HG03565 (cell line): ENCODE results near the gene YPEL3.

Experiments
- ATAC-seq: cut with Tn5 transposase; IDR thresholded peaks from one replicate; pipeline ENCODE4 v1.9.1; 2021; ENCODE audit warnings: mild to moderate bottlenecking, moderate library complexity; ENCODE audit not compliant: unreplicated experiment

The YPEL3 gene

DNA sequence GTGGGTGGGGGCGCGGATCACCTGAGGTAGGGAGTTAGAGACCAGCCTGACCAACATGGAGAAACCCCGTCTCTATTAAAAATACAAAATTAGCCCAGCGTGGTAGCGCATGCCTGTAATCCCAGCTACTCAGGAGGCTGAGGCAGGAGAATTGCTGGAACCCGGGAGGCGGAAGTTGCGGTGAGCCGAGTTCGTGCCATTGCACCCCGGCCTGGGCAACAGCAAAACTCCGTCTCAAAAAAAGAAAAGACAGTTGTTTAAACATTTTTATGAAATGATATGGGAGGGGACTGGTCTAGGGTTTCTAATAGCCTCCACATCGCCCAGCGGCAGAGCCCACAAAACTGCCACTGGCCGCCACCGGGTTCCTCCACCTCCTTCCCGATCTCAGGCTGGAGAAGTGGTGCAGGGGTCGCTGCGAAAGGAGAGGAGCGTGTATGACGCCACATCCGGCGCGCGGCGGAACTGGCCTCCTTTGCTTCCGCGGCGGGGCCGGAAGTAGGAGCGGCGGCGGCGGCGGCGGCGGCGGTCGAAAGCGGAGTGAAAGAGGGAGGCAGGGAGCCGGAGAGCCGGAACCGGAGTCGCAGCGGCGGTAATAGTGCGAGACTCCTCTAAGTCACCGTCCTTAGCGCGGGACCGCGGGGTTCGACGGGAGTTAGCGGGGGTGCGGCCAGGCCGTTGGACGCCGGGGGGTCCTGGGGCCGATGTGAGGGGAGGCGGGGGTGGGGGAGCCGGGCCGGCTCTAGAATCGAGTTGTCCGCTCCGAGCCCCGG is 20.3 kb downstream of the YPEL3 start, which contains the start of gene PPP4C:
PPP4C (plus strand) TSS at position 492 of the 773 bp plus-strand sequence. CDS start 384 bp downstream, outside the sequence.
- ATAC-seq: peak; percentile 57

DNA sequence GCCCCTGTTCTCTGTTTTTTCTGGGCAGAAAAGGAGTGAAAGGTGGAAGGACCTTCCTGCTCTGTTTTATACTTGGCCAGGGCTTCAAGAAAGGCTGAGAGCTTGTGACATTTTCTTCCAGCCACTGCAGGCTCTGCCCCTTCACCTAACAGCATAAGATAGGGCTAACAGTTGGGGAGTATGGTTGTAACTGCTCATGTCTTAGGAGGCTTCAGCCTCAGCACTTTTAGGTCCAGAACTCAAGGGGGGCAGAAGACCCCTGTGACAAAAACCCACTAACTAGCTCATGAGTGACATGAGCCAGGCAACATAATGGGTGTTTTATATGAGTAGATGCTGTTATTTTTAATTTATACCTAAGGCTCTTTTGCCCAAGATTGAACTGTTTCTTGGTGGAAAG is 25.5 kb downstream of the YPEL3 start:
- no peak for ATAC-seq

DNA sequence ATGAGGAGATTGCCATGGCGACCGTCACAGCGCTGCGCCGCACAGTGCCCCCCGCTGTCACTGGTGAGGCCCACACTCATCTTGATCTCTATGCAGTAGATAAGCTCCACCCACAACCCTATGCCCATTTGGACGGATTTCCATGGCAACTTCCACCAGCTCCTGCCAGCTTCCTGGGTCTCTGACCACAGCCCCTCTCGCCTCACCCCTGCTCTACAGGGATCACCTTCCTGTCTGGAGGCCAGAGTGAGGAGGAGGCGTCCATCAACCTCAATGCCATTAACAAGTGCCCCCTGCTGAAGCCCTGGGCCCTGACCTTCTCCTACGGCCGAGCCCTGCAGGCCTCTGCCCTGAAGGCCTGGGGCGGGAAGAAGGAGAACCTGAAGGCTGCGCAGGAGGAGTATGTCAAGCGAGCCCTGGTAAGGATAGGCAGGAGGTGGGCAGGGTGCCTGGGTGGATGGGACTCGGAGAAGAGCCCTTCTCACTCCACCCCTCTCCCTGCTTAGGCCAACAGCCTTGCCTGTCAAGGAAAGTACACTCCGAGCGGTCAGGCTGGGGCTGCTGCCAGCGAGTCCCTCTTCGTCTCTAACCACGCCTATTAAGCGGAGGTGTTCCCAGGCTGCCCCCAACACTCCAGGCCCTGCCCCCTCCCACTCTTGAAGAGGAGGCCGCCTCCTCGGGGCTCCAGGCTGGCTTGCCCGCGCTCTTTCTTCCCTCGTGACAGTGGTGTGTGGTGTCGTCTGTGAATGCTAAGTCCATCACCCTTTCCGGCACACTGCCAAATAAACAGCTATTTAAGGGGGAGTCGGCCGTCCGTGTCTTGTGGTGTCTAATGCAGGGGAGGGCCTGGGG is 26.2 kb downstream of the YPEL3 start:
- ATAC-seq: no peak

DNA sequence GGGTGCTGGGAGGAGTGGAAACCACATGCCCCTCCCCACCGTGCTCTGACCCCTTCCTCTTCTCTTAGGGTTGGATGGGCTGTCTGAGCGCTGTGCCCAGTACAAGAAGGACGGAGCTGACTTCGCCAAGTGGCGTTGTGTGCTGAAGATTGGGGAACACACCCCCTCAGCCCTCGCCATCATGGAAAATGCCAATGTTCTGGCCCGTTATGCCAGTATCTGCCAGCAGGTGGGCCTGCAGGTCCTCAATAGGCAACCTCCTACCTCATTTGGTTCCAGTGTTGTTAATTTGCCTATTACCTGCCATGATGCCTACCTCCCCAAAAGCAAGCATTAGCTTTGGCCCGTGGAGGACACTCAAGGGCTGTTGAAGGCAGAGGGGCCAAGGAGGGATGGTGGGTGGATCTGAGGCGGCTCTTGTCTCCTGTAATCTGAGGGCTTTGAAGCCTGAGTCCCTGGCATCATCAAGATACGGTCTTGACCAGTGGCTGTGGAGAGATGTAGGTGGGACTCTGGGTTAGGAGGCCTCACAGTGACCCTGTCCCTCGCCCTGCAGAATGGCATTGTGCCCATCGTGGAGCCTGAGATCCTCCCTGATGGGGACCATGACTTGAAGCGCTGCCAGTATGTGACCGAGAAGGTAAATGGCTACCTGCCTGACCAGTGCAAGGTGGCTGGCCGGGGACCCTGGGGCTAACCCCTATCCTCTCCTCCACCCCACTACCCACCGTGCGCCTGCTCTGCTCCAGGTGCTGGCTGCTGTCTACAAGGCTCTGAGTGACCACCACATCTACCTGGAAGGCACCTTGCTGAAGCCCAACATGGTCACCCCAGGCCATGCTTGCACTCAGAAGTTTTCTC is 27.0 kb downstream of the YPEL3 start:
- no peak for ATAC-seq

DNA sequence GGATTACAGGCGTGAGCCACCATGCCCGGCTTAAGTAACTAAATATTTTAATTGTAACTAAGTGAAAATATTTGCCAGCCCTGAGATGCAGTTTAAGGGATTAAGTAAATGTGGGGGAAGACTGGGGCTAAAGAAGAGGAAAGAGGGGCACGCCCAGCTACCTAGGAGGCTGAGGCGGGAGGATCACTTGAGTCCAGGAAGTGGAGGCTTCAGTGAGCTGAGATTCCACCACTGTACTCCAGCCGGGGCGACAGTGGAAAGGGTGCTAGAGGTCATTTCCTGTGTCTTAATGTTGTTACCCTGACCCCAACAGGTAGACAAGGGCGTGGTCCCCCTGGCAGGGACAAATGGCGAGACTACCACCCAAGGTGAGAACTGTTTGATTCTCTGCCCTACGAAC is 27.7 kb downstream of the YPEL3 start:
- ATAC-seq: no peak

DNA sequence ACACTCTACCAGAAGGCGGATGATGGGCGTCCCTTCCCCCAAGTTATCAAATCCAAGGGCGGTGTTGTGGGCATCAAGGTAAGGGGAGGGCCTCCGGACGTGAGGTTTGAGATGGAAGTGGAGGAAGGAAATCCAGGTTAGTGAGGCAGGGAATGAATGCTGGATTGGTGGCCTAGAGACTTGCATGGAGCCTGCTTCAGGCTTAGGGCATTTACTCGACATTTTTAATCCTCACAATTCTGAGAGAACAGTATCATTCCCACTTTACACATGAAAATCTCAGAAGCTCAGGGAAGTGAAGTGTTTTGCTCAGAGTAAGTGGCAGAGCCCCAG is 28.5 kb downstream of the YPEL3 start:
- ATAC-seq: no peak

DNA sequence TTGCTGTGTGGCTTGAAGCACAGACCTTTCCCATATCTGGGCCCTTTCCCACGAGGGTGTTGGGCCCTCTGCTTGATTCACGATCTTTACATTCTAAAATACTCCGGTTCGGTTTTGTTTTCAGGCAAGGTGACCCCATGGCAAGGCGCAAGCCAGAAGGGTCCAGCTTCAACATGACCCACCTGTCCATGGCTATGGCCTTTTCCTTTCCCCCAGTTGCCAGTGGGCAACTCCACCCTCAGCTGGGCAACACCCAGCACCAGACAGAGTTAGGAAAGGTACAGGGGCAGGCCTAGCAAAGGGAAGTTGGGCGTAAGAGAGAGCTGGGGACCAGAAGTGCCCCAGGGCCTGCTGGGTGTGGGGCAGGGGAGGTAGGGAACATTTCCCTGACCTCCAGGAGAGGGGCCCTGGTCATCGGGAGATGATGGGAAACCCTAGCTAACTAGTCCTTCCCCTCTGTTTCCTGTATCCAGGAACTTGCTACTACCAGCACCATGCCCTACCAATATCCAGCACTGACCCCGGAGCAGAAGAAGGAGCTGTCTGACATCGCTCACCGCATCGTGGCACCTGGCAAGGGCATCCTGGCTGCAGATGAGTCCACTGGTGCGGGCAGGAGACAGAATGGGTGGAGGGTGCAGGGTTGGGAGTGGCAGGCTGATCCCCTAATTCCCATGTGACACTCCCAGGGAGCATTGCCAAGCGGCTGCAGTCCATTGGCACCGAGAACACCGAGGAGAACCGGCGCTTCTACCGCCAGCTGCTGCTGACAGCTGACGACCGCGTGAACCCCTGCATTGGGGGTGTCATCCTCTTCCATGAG is 29.0 kb downstream of the YPEL3 start:
- ATAC-seq: no peak

DNA sequence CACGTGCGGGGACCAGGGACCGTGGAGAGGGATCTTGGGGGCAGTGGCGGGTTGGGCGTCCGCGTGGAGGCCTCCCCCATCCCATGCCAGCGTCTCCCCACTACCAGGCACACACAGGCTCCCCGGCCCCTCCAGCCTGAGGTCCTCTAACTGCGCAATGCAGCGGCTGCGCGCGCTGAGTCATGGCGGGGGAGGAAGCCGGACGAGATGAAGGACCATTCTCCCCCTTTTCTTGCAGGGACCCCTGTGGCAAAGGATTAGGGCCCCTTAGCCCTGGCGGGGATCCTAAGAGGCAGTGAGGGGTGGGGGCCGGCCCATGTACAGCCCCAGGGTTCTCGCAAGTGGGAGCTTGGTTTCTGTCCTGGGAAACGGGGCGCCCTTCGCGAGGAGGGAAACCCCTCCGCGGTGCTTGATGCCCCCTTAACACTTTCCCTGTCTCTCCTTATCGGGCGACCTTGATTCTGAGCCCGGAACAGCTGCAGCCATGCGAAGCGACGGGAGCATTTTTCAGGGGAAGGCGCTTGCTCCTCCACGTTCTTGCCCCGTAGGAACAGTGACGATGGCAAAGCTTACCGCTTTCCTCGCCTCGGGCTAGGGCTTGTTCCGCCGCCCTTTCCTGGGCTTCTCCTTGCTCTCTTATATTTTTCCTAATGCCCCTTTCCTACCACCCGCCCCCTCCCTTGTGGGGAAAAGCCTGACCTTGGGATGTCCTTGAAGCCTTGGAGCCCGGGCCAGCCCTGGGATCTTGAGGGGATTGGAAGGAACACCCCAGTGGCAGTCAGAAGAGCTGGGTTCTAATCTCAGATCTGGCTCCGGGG is 29.9 kb downstream of the YPEL3 start:
- ATAC-seq: no peak

DNA sequence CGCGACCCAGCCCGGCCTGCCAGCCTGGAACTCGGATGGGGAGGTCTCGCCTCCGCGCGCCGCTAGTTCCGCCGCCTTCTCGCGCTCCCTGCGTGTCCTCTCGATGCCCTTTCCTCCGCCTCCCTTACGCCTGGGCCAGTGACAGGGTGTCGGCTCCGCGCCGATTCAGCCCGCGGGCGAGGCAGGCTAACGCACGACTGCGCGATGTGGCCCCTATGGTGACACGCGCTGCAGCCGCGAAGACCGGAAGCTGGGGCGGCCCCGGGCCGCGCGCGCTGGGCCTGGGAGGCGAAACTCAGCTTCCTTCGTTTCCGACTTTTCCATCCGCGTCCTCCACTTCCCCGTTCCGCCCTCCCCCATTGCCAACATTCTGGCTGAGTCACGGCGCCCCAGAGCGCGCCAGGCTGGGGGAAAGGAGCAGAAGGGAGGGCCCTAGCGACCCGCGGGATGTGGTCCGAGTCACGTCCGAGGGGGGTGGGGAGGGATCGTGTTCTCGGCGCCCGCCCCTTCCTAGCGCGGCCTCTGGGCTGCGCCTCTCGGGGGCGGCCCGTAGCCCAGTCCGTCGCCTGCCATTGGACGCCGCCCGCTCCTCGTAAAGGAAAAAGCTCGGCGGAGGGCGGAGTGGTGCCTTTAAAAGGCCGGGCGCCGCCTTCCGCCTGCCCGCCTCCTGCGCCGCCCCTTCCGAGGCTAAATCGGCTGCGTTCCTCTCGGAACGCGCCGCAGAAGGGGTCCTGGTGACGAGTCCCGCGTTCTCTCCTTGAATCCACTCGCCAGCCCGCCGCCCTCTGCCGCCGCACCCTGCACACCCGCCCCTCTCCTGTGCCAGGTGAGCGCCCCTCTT is 30.7 kb downstream of the YPEL3 start, which contains the start of gene ALDOA:
ALDOA (plus strand) TSS at position 659 of the 841 bp plus-strand sequence. CDS start 1,138 bp downstream, outside the sequence.
- ATAC-seq: peak; percentile 60

DNA sequence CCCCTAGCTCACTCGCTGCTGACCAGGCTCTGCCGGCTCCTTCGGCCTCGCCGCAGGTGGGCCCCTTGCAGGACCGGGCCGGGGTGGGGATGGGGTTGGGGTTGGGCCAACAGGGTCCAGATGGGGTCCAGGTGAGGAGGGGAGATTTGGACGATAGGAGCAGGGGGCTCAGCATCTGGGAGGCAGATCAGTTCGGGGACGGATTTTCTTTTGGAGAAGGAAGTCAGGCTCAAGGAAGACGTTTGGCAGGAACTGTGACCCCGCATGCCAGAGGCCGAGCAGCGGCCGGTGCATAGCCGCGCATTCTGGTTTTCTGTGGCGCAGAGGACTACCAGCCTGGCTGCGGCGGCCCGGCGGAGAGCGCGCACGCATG is 31.3 kb downstream of the YPEL3 start:
- no peak for ATAC-seq

DNA sequence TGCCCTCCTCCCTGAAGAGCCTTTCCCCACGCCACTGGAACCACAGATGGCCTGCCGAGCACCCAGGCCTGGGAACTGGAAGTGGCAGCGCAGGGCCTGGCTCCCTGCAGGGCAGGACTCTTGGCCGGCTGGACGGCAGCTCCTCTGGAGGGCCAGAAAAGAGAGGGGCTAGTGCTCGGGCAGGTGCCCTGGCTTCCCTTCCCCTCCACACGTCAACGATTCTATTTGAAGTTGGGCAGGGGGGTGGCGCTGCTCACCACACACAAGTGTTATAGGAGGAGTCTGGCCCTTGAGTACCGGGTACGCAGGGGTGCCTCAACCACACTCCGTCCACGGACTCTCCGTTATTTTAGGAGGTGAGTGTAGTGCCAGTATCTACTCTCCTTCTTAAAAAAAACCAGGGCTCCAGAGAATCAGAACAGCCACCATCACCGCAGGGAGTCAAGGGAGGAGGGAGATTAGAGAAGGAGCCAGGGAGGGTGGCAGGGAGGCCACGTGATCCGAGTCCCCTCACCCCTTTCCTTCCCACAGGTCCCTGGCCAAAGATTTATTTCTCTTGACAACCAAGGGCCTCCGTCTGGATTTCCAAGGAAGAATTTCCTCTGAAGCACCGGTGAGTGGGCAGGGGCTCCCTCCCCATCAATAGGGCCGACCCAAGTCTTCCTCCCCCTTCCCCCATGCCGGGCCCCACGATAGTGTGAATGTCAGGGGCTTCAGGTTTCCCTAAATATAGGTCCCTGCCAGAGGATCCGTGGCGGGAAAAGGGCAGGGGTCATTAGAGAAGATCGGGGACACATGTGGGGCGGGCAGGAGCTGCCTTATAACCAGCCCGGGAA is 31.9 kb downstream of the YPEL3 start:
- ATAC-seq: no peak

DNA sequence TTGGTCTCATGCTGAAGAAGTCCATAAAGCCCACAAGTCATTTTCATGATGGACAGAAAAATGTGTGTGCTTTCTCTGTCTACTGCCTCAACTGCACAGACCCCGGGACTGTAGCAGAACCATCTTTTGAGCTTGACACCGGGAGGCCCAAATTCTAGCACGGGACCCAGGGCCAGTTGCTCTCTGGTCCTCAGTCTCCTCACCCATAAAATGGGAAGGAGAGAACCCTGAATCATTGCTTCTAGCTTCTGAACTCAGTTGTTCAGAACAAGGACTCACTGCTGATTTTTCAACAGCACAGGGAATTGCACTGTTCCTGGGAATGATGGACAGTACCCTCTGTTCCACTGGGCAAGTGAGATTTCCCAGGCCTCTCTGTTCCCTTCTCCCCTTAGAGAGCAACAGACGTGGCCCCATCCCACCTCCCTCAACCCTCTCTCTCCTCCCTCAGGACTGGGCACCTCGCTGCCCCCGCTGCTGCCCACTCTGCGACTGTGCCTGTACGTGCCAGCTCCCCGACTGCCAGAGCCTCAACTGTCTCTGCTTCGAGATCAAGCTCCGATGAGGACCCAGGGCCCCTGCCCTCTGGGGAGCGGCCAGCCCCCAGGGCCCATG is 32.6 kb downstream of the YPEL3 start:
- no peak for ATAC-seq

DNA sequence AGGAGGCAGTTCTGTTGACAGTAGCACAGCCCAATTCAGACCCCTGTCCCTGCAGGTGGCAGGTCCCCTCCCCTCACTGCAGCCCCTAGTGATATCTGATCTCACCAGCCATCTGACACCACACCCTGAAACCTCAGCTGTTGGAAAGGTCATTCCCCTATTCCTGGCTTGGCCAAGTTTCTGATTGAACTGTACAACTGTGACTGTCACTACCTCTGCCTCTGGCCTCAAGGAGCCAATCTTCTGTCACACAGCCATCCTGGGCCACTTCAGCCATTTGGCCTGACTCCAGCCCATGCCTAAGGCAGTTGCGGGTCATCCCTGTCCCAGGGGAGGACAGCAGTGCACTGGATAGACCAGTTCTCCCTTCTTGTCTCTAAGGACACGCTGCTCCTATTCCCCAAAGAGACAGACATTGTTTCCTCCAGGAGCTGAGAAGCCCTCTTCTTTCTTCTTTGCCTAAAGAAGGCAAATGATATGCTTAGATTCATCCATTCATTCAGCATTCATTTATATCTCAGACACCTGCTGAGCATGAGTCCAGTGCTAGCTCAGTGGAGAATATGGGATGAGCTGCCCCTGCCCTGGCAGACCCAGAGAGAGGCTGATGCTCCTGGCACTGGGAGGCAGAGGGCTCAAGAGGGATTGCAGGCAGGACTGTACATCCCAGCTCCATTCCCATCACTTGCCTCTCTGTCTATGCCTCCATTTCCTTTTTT is 35.0 kb downstream of the YPEL3 start:
- no peak for ATAC-seq

DNA sequence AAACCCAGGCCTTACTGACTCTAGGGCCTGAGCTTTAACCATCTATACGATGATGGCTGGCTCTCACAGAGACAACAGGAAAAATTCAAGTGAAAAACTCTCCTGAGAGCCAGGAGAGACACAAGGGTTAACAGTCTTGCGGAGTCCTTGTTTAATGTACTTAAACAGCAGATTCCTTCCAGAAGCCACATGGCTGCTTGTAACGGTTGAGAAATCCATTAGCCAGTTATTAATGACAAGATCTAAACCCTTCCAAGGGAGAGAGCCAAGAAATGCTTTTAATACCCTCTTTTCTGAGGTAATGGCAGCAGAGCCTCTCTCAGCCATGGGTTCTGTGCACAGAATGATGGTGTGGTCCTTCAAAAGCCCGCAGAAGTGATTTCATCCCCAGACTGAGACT is 35.7 kb downstream of the YPEL3 start:
- ATAC-seq: no peak

DNA sequence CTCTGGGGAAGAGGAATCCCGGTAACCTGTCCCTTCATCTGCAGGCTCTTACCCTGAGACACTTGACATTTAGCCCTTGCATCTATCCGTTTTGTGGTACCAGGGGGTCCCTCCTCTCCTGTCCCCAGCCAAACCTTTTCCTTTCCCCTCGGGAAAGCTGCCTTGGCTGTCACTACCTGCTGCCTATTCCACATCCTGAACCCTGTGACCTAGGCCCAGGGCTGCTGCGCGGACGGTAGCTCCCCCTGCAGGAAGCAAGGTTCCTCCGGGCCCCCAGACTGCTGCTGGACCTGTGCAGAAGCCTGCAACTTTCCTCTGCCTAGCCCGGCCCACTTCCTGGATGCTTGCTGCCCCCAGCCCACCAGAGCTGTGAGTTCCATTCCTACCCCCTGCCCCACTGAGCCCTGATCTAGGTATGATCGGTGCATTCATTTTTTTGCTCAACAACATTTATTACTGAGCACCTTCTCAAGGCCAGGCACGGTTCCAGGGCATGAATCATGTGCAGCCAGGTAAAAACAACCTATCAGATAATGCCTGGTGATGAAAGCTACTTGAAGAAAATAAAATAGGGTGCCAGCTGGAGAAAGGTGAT is 41.0 kb downstream of the YPEL3 start:
- ATAC-seq: no peak

DNA sequence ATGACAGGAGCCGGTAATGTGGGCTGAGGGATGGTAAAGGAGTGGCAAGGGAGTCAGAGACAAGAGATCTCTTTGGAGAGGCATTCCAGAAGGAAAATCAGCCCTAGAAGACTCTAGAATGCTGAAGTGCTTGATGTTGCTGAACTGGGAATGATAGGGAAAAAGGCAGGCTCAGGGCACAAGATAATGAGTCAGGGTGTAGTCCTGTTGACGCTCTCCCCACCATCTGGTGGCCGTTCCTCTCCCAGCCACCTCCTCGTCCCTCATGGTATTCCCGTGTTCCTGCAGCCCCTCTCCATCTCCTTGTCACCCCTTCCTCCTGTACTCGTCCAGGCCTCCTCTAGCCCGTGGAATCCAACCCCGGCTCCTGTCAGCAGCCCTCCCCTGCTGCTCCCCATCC is 41.6 kb downstream of the YPEL3 start:
- no peak for ATAC-seq
